NCI-H2107 (cell line): Measurements from ENCODE around the gene CDK6.
A peak's percentile ranks its signal among the peaks of the same experiment; 100 is the strongest.
"Not testable (repeated sequence)": the region's sequence is repeated elsewhere in the genome, so short reads cannot be mapped to it uniquely, and the experiment has no call there.

Experiments
- DNase-seq: peaks from one replicate; lab custom pipeline; 2025; lab: John Stamatoyannopoulos, UW

CDK6 gene

DNA sequence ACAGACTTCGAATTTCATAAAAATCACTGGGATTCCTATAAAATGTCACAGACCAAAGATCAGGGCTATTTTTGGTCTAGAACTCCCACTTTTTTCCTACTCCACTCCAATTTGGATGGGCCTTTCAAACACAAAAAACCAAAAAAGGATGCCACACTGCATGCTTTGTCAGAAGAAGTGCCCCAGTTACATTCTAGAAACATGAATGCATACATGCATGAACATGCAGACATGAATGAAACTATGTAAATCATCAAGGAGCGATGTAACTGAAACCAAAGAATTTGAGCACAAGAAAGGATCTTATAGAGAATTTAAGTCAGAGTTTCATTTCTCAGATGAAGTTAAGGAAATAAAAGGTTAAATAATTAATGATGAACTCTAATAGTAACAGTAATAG is 214.3 kb downstream of the CDK6 start:
- DNase-seq: no peak

DNA sequence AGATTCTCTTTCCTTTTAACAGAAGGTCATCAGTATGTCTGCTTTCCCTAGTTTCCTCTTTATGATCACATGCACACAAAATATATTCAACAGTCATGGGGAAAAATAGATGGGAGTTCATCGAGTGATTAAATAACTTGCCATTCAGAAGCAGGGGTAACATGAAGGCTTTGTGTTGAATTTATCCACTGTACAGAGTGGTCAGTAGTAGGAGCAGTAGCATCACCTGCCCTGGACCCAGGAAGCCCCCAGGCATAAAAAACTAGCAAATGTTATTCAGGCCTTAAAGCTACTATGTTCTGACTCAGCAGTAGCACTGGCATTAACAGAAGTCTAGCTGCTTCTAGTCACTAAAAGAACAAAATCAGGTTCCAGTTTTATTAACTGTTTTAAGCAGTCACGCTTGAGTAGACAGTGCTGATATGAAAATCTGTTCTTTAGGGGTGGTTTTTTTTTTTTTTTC is 214.8 kb downstream of the CDK6 start:
- DNase-seq: no peak

DNA sequence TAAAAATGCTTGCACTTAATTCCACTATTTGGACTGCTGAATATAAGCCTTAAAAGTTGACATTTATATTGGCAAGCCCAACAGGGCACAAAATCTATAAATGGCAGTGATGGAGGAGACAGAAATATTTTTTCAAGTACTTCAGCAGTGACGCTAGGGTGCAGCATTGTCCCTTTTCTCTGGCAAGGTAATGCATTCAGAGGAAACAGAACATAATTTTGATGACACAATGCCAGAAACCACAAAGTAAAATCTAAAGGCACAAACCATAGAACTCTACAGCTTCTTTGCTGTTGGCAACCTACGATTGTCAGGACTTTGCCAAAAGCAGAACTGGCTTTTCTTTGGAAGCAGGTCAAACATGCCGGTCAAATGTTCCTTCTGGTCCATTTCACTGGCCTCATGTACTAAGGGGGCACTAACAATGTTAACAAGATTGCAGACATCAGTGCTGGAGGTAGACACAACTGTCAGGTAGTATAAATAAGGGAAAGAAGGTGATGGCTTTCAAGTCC is 215.3 kb downstream of the CDK6 start:
- peak; percentile 76 for DNase-seq

DNA sequence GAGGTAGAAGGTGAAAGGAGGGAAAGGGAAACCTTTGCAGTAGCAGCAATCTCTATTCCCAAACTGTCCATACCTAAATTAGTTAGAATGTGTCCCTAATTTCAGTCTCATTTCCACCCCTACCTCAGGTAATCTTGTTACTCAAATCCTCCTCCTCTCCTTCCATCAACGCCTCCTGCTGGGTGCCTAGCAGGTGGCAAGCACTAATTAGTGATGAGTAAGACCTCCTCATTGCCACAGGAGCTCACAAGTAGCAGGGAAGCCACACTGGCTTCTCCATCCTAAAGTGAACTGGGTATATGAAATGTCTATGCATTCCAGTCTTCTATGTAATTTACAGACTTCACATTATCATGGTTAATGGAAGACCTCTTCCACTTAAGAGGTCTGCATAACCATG is 220.5 kb downstream of the CDK6 start:
- no peak for DNase-seq

DNA sequence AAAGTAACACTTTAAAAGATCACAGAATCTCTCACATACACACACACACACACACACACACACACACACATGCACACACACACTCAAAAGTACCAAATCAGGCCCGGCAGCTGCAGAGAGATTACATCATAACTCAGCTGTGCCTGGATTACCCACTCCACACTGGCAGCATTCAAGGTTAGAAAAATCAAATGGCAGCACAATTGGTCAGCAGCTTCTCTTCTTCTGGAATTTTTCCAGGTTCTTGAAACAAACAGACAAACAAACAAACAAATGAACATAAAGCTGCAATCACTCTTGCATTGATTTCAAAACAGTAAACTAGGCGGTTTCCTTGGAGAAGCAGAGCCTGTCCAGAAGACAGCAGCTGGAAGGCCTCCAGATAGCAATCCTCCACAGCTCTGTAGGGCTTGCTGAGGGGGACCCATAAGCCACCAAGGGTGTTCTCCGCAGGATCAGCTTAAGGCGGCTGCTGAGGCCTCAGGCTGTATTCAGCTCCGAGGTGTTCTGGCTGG is 221.7 kb downstream of the CDK6 start:
- peak; percentile 40 for DNase-seq

GRCh38 chr7:92613720-92614119 is 222.7 kb downstream of the CDK6 start:
- no peak for DNase-seq

DNA sequence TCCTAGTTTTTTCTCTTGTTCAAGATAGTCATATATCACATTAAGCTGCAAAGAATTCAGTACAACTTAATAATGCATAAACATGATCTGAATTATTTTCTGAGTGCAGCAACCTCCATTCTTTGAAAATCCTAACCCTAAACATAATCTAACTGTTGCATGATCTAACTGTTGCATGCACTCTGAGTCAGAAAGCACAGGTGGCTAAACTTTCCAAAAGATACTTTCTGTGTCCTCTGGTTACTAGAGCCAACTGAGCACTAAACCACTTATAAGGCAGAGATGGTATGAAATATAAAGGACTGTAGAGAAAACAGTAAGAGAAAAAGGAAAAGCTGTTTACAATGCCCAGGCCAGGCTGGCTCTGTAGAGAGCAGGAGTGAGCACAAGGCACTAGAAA is 223.2 kb downstream of the CDK6 start:
- DNase-seq: no peak

DNA sequence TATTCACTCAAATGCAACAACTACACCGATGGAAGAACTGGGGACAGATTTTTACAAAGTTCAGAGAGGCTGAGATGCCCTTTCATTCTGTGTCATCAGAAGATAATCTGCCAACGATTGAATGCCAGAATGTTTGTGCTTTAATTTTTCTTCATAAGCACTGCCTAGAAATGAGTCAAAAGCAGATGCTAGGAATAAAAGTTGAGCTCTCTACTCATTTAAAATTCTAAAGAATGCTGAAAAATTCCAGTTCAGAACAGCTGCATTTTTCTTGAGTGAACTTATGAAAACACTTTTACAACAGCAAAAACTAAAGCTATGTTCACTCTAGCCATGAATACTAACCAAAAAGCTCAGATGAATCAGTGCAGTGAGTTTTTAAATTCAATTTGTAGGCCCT is 223.9 kb downstream of the CDK6 start:
- DNase-seq: no peak

DNA sequence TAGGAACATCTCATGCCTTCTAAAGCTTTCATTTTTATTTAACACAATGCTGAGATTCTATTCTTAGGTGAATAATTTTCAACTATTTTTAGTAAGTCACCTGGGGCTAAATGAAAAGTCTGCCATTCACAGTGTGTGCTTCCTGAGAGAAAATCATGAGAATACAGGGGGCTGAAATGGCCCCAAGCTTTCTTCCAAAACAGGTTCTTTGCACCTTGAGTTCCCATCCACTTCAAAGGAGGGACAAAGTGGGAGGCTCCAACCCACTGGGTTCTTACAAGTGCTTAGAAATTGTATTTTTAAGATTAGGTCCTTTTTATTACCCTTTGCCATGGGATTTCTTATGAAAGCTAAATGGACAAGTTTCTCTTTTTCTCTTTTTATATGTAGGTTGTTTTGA is 224.6 kb downstream of the CDK6 start:
- no peak for DNase-seq

DNA sequence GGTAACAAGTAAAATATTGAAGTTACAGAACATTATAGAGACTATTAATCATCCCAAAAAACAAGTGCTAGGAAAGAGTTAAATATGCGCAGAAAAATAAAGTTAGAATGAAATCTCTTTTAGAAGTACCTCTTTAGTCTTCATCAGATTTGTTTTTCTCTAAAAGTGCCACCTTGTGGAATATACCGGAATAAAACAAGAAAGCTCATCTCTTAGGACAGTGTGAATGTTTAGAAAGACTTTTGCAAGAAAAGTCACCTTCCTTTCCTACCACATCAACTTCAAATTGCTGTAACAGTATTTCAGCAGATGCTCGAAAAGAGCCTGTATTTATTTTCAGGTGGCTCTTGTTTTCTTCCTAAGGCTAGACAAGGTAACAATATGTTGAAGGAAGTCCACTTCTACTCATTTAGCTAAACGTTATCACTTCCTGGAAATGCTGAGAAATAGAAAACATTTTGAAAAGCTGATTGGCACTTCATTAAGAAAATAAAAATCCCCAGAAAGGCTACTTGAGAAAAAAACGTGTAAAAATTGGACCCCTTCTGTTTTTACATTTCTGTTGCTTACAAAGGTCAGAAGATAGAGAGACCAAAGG is 226.4 kb downstream of the CDK6 start:
- no peak for DNase-seq

- peak; percentile 68 for DNase-seq
These were observed 227.7 kb downstream of the CDK6 start for GRCh38 chr7:92608380-92609322.

- DNase-seq: no peak
These were observed 229.4 kb downstream of the CDK6 start for GRCh38 chr7:92606985-92607384.

- DNase-seq: not testable (repeated sequence)
These were observed 231.9 kb downstream of the CDK6 start for GRCh38 chr7:92604517-92604916.

DNA sequence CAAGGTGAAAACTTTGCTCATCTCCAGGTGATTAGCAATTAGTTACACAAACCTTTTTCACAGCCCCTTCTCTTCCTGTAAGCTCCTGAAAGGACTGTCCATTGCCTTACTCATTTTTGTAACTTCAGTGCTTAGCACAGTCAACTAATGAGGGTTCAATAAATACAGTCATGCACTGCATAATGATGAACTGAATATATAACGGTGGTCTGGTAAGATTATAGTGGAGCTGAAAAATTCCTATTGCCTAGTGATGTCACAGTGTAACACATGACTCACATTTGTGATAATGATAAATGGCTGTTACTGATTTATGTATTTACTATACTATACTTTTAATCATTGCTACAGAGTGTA is 233.3 kb downstream of the CDK6 start:
- DNase-seq: no peak

- DNase-seq: no peak
These were observed 233.9 kb downstream of the CDK6 start for GRCh38 chr7:92602352-92603088.

DNA sequence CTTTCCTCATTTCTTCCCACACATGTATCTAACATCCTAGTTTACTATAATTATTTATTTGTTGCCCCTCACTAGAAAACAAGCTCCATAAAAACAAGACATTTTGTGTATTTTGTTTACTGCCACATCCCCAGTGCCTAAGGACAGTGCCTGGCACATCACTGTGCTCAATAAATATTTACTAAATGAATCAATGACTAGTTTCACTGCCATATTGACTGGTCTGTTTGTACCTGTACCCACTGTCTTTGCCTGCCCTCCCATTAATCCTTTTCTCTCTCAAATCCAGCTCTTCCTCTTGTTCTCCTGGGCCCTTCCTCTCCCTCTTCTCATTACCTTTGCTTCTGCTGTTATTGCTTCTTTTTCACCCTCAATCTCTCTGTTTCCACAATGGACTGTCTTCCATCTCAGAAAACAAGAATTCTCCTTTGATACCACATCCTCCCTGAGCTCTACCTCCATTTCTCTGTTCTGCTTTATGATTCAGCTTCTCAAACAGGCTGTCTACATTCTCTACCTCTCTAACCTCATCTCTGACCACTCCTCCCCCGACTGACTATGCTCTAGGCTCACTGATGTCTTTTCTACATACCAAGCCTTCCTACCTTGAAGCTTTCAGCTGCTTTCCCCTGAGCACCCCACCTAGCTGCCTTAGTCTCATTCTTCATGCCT is 237.9 kb downstream of the CDK6 start:
- no peak for DNase-seq

DNA sequence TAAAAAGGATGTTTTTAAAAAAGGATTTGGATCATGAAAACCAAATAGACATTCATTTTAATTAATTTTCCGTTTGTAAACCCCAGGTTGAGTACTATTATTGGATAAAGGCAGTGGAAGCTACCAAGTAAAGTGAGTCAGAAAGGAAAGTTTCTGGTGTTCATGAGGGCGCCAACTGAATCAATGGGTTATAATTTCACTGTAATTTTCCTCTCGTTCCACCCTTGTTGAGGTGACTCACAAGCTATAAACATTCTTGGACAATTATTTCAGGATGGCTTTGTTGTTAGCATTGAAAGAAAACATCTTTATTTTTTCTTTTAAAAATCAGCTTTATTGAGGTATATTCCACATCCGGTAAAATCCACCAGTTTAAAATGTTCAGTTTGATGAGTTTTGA is 241.1 kb downstream of the CDK6 start:
- no peak for DNase-seq

DNA sequence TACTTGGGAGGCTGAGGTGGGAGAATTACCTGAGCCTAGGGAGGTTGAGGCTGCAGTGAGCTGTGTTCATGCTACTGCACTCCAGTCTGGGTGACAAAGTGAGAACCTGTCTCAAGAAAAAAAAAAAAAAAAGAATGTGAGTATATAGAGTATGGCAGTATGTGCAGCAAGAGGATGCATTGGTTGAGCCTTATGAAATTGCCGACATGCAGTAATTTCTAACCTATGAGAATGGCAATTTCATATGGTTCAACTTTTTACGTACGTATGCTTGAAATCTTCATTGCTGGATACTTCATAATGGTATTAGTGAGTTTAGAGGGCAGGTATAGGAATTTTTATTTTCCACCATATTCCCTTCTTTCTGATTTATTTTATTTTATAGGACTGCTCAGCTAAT is 241.6 kb downstream of the CDK6 start:
- DNase-seq: no peak

GRCh38 chr7:92590711-92591310 is 245.6 kb downstream of the CDK6 start:
- DNase-seq: no peak

GRCh38 chr7:92589056-92589455 is 247.3 kb downstream of the CDK6 start:
- no peak for DNase-seq

DNA sequence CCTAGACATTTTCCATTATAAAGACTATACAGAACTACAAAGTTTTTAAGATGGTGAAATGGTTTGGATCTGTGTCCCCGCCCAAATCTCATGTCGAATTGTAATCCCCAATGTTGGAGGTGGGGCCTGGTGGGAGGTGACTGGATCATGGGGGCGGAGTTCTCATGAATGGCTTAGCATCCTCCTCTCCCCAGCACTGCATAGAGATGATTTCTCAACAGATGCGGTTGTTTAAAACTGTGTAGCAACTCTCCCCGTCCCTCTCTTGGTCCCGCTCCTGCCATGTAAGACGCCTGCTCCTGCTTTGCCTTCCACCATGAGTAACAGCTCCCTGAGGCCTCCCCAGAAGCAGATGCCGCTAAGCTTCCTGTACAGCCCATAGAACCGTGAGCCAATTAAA is 247.8 kb downstream of the CDK6 start:
- DNase-seq: no peak
